Measurements from ENCODE around the gene CBARP.

CBARP gene, protein sequence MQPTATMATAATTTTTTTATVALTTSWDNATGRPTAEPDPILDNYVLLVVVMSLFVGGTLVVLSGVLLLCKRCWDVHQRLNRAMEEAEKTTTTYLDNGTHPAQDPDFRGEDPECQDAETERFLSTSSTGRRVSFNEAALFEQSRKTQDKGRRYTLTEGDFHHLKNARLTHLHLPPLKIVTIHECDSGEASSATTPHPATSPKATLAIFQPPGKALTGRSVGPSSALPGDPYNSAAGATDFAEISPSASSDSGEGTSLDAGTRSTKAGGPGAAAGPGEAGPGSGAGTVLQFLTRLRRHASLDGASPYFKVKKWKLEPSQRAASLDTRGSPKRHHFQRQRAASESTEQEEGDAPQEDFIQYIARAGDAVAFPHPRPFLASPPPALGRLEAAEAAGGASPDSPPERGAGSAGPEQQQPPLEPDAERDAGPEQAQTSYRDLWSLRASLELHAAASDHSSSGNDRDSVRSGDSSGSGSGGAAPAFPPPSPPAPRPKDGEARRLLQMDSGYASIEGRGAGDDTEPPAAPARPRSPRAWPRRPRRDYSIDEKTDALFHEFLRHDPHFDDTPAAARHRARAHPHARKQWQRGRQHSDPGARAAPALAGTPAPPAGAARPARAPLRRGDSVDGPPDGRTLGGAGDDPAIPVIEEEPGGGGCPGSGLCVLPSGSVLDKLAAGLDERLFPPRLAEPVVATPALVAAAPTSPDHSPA

DNA sequence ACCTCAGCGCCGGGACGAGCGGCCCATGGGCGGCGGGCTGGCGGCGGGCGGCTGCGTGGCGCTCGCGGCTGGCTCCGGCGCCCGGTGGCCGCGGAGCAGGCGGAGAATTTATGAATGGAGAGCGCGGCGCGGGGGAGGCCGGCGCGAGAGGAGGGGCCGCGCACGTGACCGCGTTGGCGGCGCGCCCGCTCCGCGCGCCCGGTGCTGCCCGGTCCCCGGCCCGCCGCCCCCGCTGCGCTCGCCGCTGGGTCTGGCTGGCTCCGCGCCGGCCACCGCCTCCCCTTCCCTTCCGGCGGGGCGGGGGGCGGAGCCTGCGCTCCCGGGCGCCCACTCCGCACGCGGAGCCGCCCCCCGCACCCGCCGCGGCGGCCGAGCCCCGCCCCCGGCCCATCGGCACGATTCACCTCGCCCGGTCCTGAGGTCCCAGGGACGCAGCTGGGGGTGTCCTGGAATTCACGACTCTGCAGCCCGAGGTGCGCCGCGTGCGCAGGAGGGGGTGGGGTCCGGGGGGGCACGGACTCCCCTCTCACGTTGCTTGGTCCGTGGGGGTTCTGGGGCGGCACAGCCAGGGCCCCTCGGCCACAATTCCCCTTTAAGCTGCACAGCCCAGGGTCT is at the start of gene CBARP:
Gene CBARP, minus strand, starts transcription at position 252 of the 615 bp plus-strand sequence. CDS start 1,905 bp downstream, outside the sequence.
- no peak for DNase-seq (ENCODE audit: low read depth, low spot score)
- TF ChIP-seq, protein P1, sequence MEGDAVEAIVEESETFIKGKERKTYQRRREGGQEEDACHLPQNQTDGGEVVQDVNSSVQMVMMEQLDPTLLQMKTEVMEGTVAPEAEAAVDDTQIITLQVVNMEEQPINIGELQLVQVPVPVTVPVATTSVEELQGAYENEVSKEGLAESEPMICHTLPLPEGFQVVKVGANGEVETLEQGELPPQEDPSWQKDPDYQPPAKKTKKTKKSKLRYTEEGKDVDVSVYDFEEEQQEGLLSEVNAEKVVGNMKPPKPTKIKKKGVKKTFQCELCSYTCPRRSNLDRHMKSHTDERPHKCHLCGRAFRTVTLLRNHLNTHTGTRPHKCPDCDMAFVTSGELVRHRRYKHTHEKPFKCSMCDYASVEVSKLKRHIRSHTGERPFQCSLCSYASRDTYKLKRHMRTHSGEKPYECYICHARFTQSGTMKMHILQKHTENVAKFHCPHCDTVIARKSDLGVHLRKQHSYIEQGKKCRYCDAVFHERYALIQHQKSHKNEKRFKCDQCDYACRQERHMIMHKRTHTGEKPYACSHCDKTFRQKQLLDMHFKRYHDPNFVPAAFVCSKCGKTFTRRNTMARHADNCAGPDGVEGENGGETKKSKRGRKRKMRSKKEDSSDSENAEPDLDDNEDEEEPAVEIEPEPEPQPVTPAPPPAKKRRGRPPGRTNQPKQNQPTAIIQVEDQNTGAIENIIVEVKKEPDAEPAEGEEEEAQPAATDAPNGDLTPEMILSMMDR (IDR thresholded peaks at IDR 0.05; ENCODE audit: low read depth, low read length), result no peak
- in situ Hi-C loops (cut with HindIII; ENCODE audit: low sequenced_read_pairs), result no loop called here
- peak within 1 kb of the TSS; percentile 66 for H3K4me3 ChIP-seq (ENCODE audit: low read depth, low read length)

DNA sequence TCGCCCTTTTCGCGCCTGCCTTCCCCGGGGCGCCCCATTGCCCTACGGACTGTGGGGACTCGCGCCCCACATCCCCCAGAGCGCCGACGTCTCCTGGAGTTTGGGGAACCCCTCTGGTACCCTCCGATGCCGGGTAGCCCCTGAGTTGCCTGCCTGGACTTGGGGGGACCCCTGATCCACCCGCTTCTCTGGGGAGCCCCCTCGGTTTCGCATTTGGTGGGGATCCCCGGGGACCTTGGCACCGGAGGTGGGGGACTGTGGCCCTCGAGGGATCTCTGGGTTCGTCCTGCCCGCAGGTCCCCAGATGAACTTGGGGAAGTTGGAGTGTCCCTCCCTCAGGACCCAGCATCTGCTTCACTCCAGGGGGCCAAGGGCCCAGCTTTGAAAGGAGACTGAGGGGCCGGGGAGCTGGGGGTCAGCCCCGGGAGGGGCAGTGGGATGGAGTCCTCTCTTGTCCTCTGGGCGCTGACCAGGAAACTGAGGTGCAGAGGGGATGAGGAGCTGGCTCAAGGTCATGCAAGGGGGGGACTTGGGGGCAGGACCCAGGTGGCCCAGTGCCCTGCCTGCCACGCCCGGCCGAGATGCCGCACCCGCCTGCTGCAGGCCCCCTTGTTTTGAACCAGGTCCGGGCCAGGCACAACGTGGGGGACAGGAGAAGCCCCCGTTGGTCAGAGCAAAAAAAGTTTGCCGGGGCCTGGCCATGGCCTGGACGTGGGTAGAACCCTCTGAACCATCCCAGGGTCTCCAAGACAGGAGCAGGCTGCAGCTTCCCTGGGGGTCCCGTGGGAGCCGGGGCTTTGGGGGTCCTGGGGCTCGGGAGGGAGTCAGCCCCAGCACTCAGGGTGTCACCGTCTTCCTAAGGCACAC is 48.9 kb upstream of the CBARP start:
- TF ChIP-seq, protein P1 (IDR thresholded peaks at IDR 0.05; ENCODE audit: low read depth, low read length), result no peak
- DNase-seq (ENCODE audit: low read depth, low spot score), result no peak
- in situ Hi-C loops (cut with HindIII; ENCODE audit: low sequenced_read_pairs), result no loop called here
- no peak overlapping the region for H3K4me3 ChIP-seq (ENCODE audit: low read depth, low read length)

DNA sequence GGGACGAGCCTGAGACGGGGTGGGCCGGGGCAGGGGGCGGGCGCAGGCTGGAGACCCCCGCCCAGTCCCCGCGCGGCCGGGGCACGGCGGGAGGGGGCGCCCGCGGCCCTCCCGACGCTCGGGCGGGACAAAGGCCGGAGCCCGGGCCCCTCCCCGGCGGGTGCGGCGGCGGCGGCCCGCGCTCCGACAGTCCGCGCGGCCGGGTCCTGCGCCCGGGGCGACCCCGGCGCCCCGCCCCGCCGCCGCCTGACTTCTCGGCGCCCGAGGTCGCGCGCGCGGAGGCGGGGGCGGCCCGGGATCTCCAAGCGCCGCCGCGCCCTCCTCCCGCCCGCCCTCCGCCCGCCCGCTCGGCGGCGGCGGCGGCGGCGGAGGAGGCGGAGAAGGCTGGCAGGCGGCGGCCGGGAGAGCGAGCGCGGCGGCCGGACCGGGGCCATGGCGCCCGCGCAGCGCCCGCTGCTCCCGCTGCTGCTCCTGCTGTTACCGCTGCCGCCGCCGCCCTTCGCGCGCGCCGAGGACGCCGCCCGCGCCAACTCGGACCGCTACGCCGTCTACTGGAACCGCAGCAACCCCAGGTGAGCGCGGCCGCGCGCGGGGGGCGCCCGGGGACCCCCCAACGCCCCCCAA is 48.0 kb upstream of the CBARP start, which contains the start of gene EFNA2:
Gene EFNA2, plus strand, starts transcription at position 137 of the 624 bp plus-strand sequence. Its CDS starts 296 bp downstream, at position 433.
- DNase-seq (ENCODE audit: low read depth, low spot score), result no peak
- in situ Hi-C loops (cut with HindIII; ENCODE audit: low sequenced_read_pairs), result no loop called here
- H3K4me3 ChIP-seq (ENCODE audit: low read depth, low read length), result no peak within 1 kb of the TSS
- TF ChIP-seq, protein P1 (IDR thresholded peaks at IDR 0.05; ENCODE audit: low read depth, low read length), result no peak

DNA sequence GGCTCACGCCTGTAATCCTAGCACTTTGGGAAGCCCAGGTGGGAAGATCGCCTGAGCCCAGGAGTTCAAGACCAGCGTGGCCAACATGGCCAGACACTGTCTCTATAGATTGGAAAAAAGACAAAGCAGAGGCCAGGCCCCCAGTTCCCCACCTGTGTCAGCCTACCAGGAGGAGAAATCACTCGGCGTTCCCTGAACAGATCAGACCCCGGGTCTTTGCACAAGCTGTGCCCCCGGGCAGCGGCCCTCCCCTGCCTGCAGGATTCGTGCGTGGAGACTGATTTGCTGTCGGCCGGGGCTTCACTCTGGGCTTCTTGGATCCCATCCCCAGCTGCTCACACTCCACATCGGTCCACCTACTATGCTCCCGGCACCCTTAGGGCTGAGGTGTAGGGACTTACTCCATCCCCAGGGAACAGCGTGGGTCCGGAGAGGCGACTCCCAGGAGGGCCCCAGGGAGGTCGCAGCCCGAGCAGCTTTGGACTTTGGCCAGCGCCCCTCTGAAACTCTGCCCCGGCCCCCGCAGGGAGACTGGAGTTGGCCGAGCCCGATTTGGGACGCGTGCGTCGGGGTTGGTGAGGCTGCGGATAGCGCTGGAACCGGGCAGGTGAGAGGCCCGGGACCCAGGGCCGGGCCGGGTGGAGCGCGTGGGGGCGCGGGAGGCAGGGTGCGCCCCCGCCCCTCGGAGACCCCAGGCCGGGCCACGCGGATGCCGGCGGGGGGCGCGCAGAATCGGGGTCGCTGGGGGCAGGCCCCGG is 47.4 kb upstream of the CBARP start:
- no peak for DNase-seq (ENCODE audit: low read depth, low spot score)
- in situ Hi-C loops (cut with HindIII; ENCODE audit: low sequenced_read_pairs), result no loop called here
- TF ChIP-seq, protein P1 (IDR thresholded peaks at IDR 0.05; ENCODE audit: low read depth, low read length), result no peak
- no peak overlapping the region for H3K4me3 ChIP-seq (ENCODE audit: low read depth, low read length)

- in situ Hi-C loops (cut with HindIII; ENCODE audit: low sequenced_read_pairs), result no loop called here
- no peak for DNase-seq (ENCODE audit: low read depth, low spot score)
- TF ChIP-seq, protein P1 (IDR thresholded peaks at IDR 0.05; ENCODE audit: low read depth, low read length), result no peak
- no peak overlapping the region for H3K4me3 ChIP-seq (ENCODE audit: low read depth, low read length)
These were observed 46.6 kb upstream of the CBARP start for GRCh38 chr19:1284293-1284978.
